ENCODE measurements around the gene RNASE11.

DNA sequence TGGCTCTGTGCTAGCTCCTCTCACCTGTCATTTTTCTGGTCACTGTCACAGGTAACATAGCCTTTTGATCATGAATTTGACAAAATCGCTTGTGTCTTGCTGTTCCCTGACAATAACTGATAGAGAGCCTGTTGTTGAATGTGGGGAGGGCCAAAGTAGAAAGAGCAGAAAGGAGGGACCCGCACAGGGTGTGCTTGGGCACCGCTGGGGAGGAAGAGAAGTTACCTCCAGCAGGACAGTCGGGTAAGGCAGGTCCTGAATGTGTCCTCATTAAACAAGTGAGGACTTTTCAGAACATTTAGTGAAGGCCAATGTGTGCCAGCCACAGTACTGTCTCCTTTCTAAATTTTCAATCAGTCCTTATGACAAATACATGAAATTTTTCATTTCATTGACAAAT is 3.4 kb upstream of the RNASE11 start, which contains the start of gene RNASE12:
- TF ChIP-seq, protein P1, sequence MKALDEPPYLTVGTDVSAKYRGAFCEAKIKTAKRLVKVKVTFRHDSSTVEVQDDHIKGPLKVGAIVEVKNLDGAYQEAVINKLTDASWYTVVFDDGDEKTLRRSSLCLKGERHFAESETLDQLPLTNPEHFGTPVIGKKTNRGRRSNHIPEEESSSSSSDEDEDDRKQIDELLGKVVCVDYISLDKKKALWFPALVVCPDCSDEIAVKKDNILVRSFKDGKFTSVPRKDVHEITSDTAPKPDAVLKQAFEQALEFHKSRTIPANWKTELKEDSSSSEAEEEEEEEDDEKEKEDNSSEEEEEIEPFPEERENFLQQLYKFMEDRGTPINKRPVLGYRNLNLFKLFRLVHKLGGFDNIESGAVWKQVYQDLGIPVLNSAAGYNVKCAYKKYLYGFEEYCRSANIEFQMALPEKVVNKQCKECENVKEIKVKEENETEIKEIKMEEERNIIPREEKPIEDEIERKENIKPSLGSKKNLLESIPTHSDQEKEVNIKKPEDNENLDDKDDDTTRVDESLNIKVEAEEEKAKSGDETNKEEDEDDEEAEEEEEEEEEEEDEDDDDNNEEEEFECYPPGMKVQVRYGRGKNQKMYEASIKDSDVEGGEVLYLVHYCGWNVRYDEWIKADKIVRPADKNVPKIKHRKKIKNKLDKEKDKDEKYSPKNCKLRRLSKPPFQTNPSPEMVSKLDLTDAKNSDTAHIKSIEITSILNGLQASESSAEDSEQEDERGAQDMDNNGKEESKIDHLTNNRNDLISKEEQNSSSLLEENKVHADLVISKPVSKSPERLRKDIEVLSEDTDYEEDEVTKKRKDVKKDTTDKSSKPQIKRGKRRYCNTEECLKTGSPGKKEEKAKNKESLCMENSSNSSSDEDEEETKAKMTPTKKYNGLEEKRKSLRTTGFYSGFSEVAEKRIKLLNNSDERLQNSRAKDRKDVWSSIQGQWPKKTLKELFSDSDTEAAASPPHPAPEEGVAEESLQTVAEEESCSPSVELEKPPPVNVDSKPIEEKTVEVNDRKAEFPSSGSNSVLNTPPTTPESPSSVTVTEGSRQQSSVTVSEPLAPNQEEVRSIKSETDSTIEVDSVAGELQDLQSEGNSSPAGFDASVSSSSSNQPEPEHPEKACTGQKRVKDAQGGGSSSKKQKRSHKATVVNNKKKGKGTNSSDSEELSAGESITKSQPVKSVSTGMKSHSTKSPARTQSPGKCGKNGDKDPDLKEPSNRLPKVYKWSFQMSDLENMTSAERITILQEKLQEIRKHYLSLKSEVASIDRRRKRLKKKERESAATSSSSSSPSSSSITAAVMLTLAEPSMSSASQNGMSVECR (CRISPR knock-in tag; IDR thresholded peaks at IDR 0.05) = no peak
- TF ChIP-seq RCOR1 (IDR thresholded peaks at IDR 0.05; ENCODE audit: borderline replicate concordance in 1 of 2, low read depth in 2 of 2, low read length in 2 of 2) (no peak), SIN3A (IDR thresholded peaks at IDR 0.05; ENCODE audit: borderline replicate concordance in 2 of 2, control insufficient read depth in 1 of 2, low read depth in 2 of 2, low read length in 2 of 2) (no peak), RAD51 (IDR thresholded peaks at IDR 0.05; ENCODE audit: borderline replicate concordance, low read depth) (no peak), RBBP5 (IDR thresholded peaks at IDR 0.05; ENCODE audit: borderline replicate concordance, insufficient read depth, low read length, poor library complexity, severe bottlenecking) (no peak), CBX1 (IDR thresholded peaks at IDR 0.05; ENCODE audit: low read depth) (no peak), ARID2 (IDR thresholded peaks at IDR 0.05) (no peak)
- TF ChIP-seq, protein P2, sequence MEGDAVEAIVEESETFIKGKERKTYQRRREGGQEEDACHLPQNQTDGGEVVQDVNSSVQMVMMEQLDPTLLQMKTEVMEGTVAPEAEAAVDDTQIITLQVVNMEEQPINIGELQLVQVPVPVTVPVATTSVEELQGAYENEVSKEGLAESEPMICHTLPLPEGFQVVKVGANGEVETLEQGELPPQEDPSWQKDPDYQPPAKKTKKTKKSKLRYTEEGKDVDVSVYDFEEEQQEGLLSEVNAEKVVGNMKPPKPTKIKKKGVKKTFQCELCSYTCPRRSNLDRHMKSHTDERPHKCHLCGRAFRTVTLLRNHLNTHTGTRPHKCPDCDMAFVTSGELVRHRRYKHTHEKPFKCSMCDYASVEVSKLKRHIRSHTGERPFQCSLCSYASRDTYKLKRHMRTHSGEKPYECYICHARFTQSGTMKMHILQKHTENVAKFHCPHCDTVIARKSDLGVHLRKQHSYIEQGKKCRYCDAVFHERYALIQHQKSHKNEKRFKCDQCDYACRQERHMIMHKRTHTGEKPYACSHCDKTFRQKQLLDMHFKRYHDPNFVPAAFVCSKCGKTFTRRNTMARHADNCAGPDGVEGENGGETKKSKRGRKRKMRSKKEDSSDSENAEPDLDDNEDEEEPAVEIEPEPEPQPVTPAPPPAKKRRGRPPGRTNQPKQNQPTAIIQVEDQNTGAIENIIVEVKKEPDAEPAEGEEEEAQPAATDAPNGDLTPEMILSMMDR (IDR thresholded peaks at IDR 0.05 in 2 of 3, conservative IDR thresholded peaks at IDR 0.05 in 1 of 3; ENCODE audit: insufficient read depth in 2 of 3, low read depth in 1 of 3, low read length in 3 of 3) = no peak
- TF ChIP-seq, protein P3, sequence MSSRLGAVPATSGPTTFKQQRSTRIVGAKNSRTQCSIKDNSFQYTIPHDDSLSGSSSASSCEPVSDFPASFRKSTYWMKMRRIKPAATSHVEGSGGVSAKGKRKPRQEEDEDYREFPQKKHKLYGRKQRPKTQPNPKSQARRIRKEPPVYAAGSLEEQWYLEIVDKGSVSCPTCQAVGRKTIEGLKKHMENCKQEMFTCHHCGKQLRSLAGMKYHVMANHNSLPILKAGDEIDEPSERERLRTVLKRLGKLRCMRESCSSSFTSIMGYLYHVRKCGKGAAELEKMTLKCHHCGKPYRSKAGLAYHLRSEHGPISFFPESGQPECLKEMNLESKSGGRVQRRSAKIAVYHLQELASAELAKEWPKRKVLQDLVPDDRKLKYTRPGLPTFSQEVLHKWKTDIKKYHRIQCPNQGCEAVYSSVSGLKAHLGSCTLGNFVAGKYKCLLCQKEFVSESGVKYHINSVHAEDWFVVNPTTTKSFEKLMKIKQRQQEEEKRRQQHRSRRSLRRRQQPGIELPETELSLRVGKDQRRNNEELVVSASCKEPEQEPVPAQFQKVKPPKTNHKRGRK (tag; IDR thresholded peaks at IDR 0.05) = no peak
- TF ChIP-seq, protein P4, sequence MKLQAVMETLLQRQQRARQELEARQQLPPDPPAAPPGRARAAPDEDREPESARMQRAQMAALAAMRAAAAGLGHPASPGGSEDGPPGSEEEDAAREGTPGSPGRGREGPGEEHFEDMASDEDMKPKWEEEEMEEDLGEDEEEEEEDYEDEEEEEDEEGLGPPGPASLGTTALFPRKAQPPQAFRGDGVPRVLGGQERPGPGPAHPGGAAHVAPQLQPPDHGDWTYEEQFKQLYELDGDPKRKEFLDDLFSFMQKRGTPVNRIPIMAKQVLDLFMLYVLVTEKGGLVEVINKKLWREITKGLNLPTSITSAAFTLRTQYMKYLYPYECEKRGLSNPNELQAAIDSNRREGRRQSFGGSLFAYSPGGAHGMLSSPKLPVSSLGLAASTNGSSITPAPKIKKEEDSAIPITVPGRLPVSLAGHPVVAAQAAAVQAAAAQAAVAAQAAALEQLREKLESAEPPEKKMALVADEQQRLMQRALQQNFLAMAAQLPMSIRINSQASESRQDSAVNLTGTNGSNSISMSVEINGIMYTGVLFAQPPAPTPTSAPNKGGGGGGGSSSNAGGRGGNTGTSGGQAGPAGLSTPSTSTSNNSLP (IDR thresholded peaks at IDR 0.05; ENCODE audit: borderline replicate concordance, low read depth, low read length) = no peak
- TF ChIP-seq, protein P5, sequence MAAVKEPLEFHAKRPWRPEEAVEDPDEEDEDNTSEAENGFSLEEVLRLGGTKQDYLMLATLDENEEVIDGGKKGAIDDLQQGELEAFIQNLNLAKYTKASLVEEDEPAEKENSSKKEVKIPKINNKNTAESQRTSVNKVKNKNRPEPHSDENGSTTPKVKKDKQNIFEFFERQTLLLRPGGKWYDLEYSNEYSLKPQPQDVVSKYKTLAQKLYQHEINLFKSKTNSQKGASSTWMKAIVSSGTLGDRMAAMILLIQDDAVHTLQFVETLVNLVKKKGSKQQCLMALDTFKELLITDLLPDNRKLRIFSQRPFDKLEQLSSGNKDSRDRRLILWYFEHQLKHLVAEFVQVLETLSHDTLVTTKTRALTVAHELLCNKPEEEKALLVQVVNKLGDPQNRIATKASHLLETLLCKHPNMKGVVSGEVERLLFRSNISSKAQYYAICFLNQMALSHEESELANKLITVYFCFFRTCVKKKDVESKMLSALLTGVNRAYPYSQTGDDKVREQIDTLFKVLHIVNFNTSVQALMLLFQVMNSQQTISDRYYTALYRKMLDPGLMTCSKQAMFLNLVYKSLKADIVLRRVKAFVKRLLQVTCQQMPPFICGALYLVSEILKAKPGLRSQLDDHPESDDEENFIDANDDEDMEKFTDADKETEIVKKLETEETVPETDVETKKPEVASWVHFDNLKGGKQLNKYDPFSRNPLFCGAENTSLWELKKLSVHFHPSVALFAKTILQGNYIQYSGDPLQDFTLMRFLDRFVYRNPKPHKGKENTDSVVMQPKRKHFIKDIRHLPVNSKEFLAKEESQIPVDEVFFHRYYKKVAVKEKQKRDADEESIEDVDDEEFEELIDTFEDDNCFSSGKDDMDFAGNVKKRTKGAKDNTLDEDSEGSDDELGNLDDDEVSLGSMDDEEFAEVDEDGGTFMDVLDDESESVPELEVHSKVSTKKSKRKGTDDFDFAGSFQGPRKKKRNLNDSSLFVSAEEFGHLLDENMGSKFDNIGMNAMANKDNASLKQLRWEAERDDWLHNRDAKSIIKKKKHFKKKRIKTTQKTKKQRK (IDR thresholded peaks at IDR 0.05; ENCODE audit: borderline replicate concordance, low read depth, low read length) = no peak

Measured in K562 (cell line).